BE2C (cell line): ENCODE data around the gene EXOC6B.

Experiments used
- DNase-seq: peaks from one replicate; pipeline ENCODE4 v3.0.0-alpha.2; 2020
- H3K27me3 ChIP-seq: fragments of 250-450 bp; sonication (Bioruptor Pico); 2 replicates; pipeline ENCODE4 v1.5.1; 2020; ENCODE audit warnings: mild to moderate bottlenecking
- H3K36me3 ChIP-seq: fragments of 250-450 bp; sonication (Bioruptor Pico); 2 replicates; pipeline ENCODE4 v1.5.1; 2020; ENCODE audit warnings: mild to moderate bottlenecking
- H3K4me1 ChIP-seq: fragments of 250-450 bp; sonication (Bioruptor Pico); 2 replicates; pipeline ENCODE4 v1.5.1; 2020
- H3K4me3 ChIP-seq: 2 replicates; pipeline ENCODE4 v1.5.1; 2011; ENCODE audit warnings: low read depth, low read length
- H3K9me3 ChIP-seq: fragments of 250-450 bp; sonication (Bioruptor Pico); 2 replicates; pipeline ENCODE4 v1.5.1; 2020
- CTCF ChIP-seq: IDR thresholded peaks from 2 replicates; pipeline ENCODE4 v1.5.1; 2012; ENCODE audit warnings: mild to moderate bottlenecking, low read depth, low read length

Gene EXOC6B

GRCh38 chr2:72276356-72276755 is 549.5 kb downstream of the EXOC6B start:
- H3K4me1 ChIP-seq = no peaks in the 10 kb centered on the region
- H3K4me3 ChIP-seq = no peak overlapping the region
- H3K27me3 ChIP-seq = no peaks in the 10 kb centered on the region
- no peaks in the 10 kb centered on the region for H3K9me3 ChIP-seq
- DNase-seq = no peak
- no peak for TF ChIP-seq CTCF
- H3K36me3 ChIP-seq = no peaks in the 10 kb centered on the region

- Histone ChIP-seq H3K4me1 (no peaks in the 10 kb centered on the region), H3K4me3 (no peak overlapping the region), H3K36me3 (no peaks in the 10 kb centered on the region), H3K9me3 (no peaks in the 10 kb centered on the region), H3K27me3 (no peaks in the 10 kb centered on the region)
- no peak for DNase-seq
- no peak for TF ChIP-seq CTCF
Observed at GRCh38 chr2:72275084-72275483, 550.7 kb downstream of the EXOC6B start.

- no peak overlapping the region for H3K4me3 ChIP-seq
- no peak for DNase-seq
- H3K9me3 ChIP-seq = no peaks in the 10 kb centered on the region
- H3K27me3 ChIP-seq = no peaks in the 10 kb centered on the region
- H3K4me1 ChIP-seq = no peaks in the 10 kb centered on the region
- H3K36me3 ChIP-seq = no peaks in the 10 kb centered on the region
- no peak for TF ChIP-seq CTCF
Observed at GRCh38 chr2:72274380-72274797, 551.4 kb downstream of the EXOC6B start.

GRCh38 chr2:72273384-72273783 is 552.4 kb downstream of the EXOC6B start:
- no peak for TF ChIP-seq CTCF
- Histone ChIP-seq H3K36me3 (no peaks in the 10 kb centered on the region), H3K27me3 (no peaks in the 10 kb centered on the region), H3K9me3 (no peaks in the 10 kb centered on the region), H3K4me3 (no peak overlapping the region), H3K4me1 (no peaks in the 10 kb centered on the region)
- no peak for DNase-seq

- Histone ChIP-seq H3K27me3 (no peaks in the 10 kb centered on the region), H3K4me1 (no peaks in the 10 kb centered on the region), H3K4me3 (no peak overlapping the region), H3K9me3 (no peaks in the 10 kb centered on the region), H3K36me3 (no peaks in the 10 kb centered on the region)
- no peak for DNase-seq
- TF ChIP-seq CTCF = no peak
Observed at GRCh38 chr2:72271766-72272641, 553.8 kb downstream of the EXOC6B start.

- TF ChIP-seq CTCF = no peak
- Histone ChIP-seq H3K4me1 (no peaks in the 10 kb centered on the region), H3K9me3 (no peaks in the 10 kb centered on the region), H3K4me3 (no peak overlapping the region), H3K36me3 (no peaks in the 10 kb centered on the region), H3K27me3 (no peaks in the 10 kb centered on the region)
- no peak for DNase-seq
Observed at GRCh38 chr2:72271276-72271614, 554.6 kb downstream of the EXOC6B start.
